HEK293T (cell line): ENCODE results near the gene GTF3C1.

Experiments
- ARNT ChIP-seq: fragments of 450-650 bp; IDR thresholded peaks from 2 replicates; pipeline ENCODE4 v1.6.1; 2017; ENCODE audit warnings: mild to moderate bottlenecking
- ELF4 ChIP-seq: fragments of 450-650 bp; IDR thresholded peaks from 2 replicates; pipeline ENCODE4 v1.6.1; 2017; ENCODE audit warnings: antibody characterized with exemption
- FOXM1 ChIP-seq: fragments of 450-650 bp; IDR thresholded peaks from 2 replicates; pipeline ENCODE4 v1.6.1; 2017; ENCODE audit warnings: mild to moderate bottlenecking, borderline replicate concordance
- HDGF ChIP-seq: fragments of 450-650 bp; IDR thresholded peaks from 2 replicates; pipeline ENCODE4 v1.6.1; 2017; ENCODE audit warnings: antibody characterized with exemption, borderline replicate concordance
- PKNOX1 ChIP-seq: fragments of 450-650 bp; IDR thresholded peaks from 2 replicates; pipeline ENCODE4 v1.6.1; 2016
- SP1 ChIP-seq: fragments of 450-650 bp; IDR thresholded peaks from 2 replicates; pipeline ENCODE4 v1.6.1; 2017
- ZNF384 ChIP-seq: fragments of 450-650 bp; IDR thresholded peaks from 2 replicates; pipeline ENCODE4 v1.6.1; 2016

- TF ChIP-seq FOXM1, result no peak
- TF ChIP-seq ZNF384, result no peak
- TF ChIP-seq SP1, result no peak
- no peak for TF ChIP-seq ARNT
- no peak for TF ChIP-seq HDGF
- no peak for TF ChIP-seq PKNOX1
- TF ChIP-seq ELF4, result no peak
These were observed 27.0 kb upstream of the GTF3C1 start for GRCh38 chr16:27576729-27577128.
